ENCODE results near the gene TRAPPC3.

The TRAPPC3 gene

GRCh38 chr1:36134505-36135329 lies 14.6 kb downstream of the TRAPPC3 start:
- CTCF ChIA-PET, result interaction anchor here (0.6 to 5.3 kb wide), 21 partner anchors 10 to 562 kb away, joined by 3 to 127 read pairs (median 4); partner anchors contain the start of genes TFAP2E and TRAPPC3

GRCh38 chr1:36134031-36134430 lies 15.3 kb downstream of the TRAPPC3 start:
- Mint-ChIP-seq H3K4me3 (no peak overlapping the region), H3K36me3 (peaks cover 11% of the 10 kb centered on the region), H3K27me3 (no peaks in the 10 kb centered on the region), H3K27ac (no peak overlapping the region), H3K9me3 (no peaks in the 10 kb centered on the region), H3K4me1 (peaks cover 8% of the 10 kb centered on the region)
- no peak for DNase-seq
- CTCF ChIA-PET, result interaction anchor here (0.6 to 5.3 kb wide), 16 partner anchors 8 to 561 kb away, joined by 3 to 127 read pairs (median 5); partner anchors contain the start of genes TFAP2E and TRAPPC3

More at GRCh38 chr1:36134505-36135329, 14.6 kb downstream of the TRAPPC3 start:
- no peak overlapping the region for H3K27ac Mint-ChIP-seq
- peaks cover 8% of the 10 kb centered on the region for H3K4me1 Mint-ChIP-seq
- peaks cover 16% of the 10 kb centered on the region for H3K36me3 Mint-ChIP-seq
- H3K27me3 Mint-ChIP-seq, result no peaks in the 10 kb centered on the region
- no peaks in the 10 kb centered on the region for H3K9me3 Mint-ChIP-seq
- peak; percentile 57 for DNase-seq
- no peak overlapping the region for H3K4me3 Mint-ChIP-seq

- no peak for DNase-seq
- peaks cover 8% of the 10 kb centered on the region for H3K4me1 Mint-ChIP-seq
- CTCF ChIA-PET, result interaction anchor here (0.7 to 5.3 kb wide), 11 partner anchors 9 to 55 kb away, joined by 3 to 127 read pairs (median 8); partner anchors contain the start of gene TRAPPC3
- peaks cover 2% of the 10 kb centered on the region for H3K27me3 Mint-ChIP-seq
- no peaks in the 10 kb centered on the region for H3K9me3 Mint-ChIP-seq
- H3K27ac Mint-ChIP-seq, result no peak overlapping the region
- H3K36me3 Mint-ChIP-seq, result peaks cover 9% of the 10 kb centered on the region
- H3K4me3 Mint-ChIP-seq, result no peak overlapping the region
Measured at GRCh38 chr1:36133484-36133883, 15.8 kb downstream of the TRAPPC3 start.

DNA sequence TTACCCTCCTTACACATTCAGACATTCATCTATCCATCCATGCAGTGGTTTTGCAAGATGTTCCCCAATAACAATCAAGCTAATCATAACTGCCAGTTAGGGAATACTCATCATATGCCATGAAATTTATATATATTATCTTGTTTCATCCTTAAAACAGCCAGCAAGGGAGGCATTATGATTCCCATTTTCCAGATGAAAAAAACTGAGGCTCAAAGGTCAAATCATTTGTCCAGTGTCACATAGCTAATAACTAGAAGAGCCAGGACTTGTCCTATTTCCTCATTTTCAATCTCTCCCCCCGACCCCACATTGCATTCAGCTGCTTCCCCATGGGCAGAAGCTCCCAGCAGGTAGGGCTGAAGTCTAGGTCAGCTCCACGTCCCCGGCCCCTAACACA lies 17.3 kb downstream of the TRAPPC3 start:
- CTCF ChIA-PET, result interaction anchor here (0.7 to 5.3 kb wide), 3 partner anchors 29 to 57 kb away, joined by 3 to 127 read pairs (median 4); no protein-coding TSS in a partner anchor
- H3K9me3 Mint-ChIP-seq, result no peaks in the 10 kb centered on the region
- peaks cover 8% of the 10 kb centered on the region for H3K4me1 Mint-ChIP-seq
- peaks cover 12% of the 10 kb centered on the region for H3K27me3 Mint-ChIP-seq
- H3K27ac Mint-ChIP-seq, result no peak overlapping the region
- no peak for DNase-seq
- H3K36me3 Mint-ChIP-seq, result no peaks in the 10 kb centered on the region
- no peak overlapping the region for H3K4me3 Mint-ChIP-seq

DNA sequence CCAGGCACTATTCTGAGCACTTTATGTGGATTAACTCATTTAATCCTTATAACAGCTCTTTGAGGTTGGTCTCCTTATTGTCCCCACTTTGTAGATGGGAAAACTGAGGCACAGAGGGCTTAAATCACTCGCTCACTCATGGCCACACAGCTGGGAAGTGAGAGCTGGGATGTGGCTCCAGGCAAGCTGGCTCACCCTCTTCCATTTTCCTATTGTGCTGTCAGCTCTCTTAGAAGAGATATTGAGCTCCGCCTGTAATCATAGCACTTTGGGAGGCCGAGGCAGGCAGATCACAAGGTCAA lies 20.4 kb downstream of the TRAPPC3 start:
- CTCF ChIA-PET, result interaction anchor here (0.7 to 1.6 kb wide), 3 partner anchors 12 to 28 kb away, joined by 3 to 4 read pairs (median 3); no protein-coding TSS in a partner anchor
- H3K27ac Mint-ChIP-seq, result no peak overlapping the region

GRCh38 chr1:36128126-36128904 lies 21.0 kb downstream of the TRAPPC3 start:
- peaks cover 45% of the 10 kb centered on the region for H3K27me3 Mint-ChIP-seq
- H3K4me3 Mint-ChIP-seq, result no peak overlapping the region
- H3K9me3 Mint-ChIP-seq, result no peaks in the 10 kb centered on the region
- no peak for DNase-seq
- no peaks in the 10 kb centered on the region for H3K36me3 Mint-ChIP-seq
- CTCF ChIA-PET, result interaction anchor here (0.7 to 1.6 kb wide), 3 partner anchors 11 to 27 kb away, joined by 3 to 4 read pairs (median 3); no protein-coding TSS in a partner anchor
- no peak overlapping the region for H3K27ac Mint-ChIP-seq
- H3K4me1 Mint-ChIP-seq, result peaks cover 6% of the 10 kb centered on the region

More for the DNA sequence above, 20.4 kb downstream of the TRAPPC3 start:
- DNase-seq, result no peak
- no peaks in the 10 kb centered on the region for H3K36me3 Mint-ChIP-seq
- no peak overlapping the region for H3K4me3 Mint-ChIP-seq
- peaks cover 40% of the 10 kb centered on the region for H3K27me3 Mint-ChIP-seq
- peaks cover 4% of the 10 kb centered on the region for H3K4me1 Mint-ChIP-seq
- no peaks in the 10 kb centered on the region for H3K9me3 Mint-ChIP-seq

GRCh38 chr1:36126797-36127500 lies 22.3 kb downstream of the TRAPPC3 start:
- CTCF ChIA-PET, result no interaction called here
- Mint-ChIP-seq H3K9me3 (no peaks in the 10 kb centered on the region), H3K4me1 (peaks cover 11% of the 10 kb centered on the region), H3K27ac (no peak overlapping the region), H3K36me3 (no peaks in the 10 kb centered on the region), H3K27me3 (peaks cover 59% of the 10 kb centered on the region), H3K4me3 (no peak overlapping the region)
- no peak for DNase-seq

- no peak overlapping the region for H3K27ac Mint-ChIP-seq
- peaks cover 11% of the 10 kb centered on the region for H3K4me1 Mint-ChIP-seq
- H3K27me3 Mint-ChIP-seq, result peaks cover 67% of the 10 kb centered on the region
- H3K9me3 Mint-ChIP-seq, result no peaks in the 10 kb centered on the region
- CTCF ChIA-PET, result no interaction called here
- no peaks in the 10 kb centered on the region for H3K36me3 Mint-ChIP-seq
- H3K4me3 Mint-ChIP-seq, result no peak overlapping the region
- no peak for DNase-seq
Measured at GRCh38 chr1:36126005-36126716, 23.1 kb downstream of the TRAPPC3 start.

DNA sequence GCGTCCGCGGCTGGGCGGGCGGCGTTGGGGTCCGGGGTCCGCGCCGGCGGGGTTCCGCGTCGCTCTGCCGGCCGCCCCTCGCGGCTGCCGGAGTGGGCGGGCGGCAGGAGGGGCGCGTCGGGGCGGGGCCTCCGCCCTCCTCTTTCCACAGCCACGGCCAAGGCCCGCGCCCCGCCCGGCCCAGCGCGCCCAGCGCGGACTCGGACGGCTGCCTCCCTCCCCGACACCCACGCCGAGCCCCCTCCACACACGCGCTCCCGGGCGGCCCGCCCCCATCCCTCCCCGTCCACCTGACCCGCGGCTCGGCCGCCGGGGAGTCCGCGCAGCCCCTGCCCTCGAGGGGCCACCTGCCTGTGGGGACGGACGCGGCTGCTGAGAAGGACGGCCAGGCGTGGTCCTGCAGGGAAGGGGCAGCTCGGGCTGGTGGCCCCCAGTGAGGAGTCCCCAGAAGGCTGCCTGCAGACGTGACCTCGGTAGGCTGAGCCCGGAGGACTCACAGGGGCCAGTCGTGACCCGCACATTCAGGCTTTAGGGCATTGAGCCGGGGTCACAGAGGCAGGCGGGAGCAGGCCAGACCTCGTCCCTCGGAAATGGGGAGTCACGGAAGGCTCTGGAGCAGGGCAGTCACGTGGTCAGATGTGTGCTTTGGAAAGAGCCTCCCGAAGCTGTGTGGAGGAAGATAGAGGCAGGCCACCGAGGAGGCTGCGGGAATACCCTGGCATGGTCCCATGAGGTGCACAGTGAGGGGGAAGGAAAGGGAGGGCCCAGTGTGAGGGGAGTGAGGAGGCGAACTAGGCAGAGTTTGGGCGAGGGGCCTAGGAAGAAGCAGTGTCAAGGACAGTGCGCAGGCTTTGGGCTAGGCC lies 23.9 kb downstream of the TRAPPC3 start, which contains the start of gene COL8A2:
TSS of gene COL8A2 (minus strand) at position 94 of the 863 bp plus-strand sequence. CDS start 24,980 bp downstream, outside the sequence.
- CTCF ChIA-PET, result no interaction called here
- peak; percentile 25 for DNase-seq
- H3K27ac Mint-ChIP-seq, result no peak within 1 kb of the TSS
- no peaks in the 10 kb centered on the region for H3K9me3 Mint-ChIP-seq
- H3K36me3 Mint-ChIP-seq, result no peaks in the 10 kb centered on the region
- no peak within 1 kb of the TSS for H3K4me3 Mint-ChIP-seq
- peaks cover 67% of the 10 kb centered on the region for H3K27me3 Mint-ChIP-seq
- peaks cover 11% of the 10 kb centered on the region for H3K4me1 Mint-ChIP-seq

DNA sequence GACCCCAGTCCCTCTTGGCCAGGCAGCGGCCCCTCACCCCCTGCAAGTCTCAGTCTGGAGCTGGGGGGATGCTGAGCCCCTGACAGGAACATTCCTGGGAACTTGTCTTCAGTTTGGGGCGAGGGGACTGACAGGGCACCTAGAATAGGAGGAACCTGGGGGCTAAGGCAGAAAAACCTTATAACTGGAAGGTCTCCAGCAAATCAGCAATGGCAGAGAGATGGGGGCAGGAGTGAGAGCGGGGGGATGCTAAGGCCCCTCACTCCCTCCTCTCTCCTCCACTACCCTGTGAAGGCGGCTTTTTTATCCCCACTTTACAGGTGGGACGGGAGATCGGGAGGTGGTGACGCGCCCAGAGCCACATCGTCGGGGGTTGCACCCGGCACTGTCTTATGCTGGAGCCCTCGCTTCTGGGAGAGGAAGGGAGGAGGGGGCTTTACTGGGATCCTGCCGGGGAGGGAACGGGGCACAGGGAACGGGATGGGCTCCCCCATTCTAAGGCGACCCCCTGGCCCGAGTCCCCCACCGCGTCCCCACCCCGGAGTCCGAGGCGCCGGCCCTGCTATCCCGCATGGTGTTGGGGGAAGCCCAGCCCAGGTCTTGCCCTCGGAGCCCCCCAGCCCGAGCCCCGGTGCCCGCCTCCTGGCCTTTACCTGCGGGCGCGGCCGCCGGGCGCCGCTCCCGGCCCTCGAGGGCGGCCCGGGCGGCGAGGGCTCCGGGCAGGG lies 24.7 kb downstream of the TRAPPC3 start:
- Mint-ChIP-seq H3K27me3 (peaks cover 73% of the 10 kb centered on the region), H3K4me3 (no peak overlapping the region), H3K9me3 (no peaks in the 10 kb centered on the region), H3K36me3 (no peaks in the 10 kb centered on the region), H3K27ac (no peak overlapping the region), H3K4me1 (peaks cover 11% of the 10 kb centered on the region)
- DNase-seq, result no peak
- CTCF ChIA-PET, result no interaction called here

DNA sequence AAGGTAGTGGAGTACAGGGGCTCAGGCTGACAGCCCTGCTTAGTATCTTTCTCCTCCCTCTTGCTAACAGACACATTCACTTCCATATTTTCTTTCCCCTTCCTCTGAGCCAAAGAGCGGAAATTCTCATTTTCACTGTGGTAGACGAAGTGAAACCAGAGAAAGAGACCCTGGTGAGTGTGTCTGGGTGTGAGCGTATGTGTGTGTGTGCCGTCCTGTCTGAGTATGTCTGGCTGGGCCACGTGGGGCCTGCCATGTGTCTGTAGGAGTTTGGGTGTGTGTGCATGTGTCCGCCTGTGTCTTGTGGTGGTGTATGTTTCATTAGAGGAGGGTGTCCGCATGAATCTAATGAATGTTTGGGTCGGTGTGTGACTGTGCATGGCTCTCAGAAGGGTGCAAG lies 25.9 kb downstream of the TRAPPC3 start:
- CTCF ChIA-PET, result interaction anchor here (1.0 to 1.6 kb wide), 2 partner anchors 11 to 20 kb away, joined by 3 to 8 read pairs; no protein-coding TSS in a partner anchor
- no peak overlapping the region for H3K4me3 Mint-ChIP-seq
- DNase-seq, result peak; percentile 36

More for the DNA sequence above, 25.9 kb downstream of the TRAPPC3 start:
- no peaks in the 10 kb centered on the region for H3K36me3 Mint-ChIP-seq
- H3K9me3 Mint-ChIP-seq, result no peaks in the 10 kb centered on the region
- H3K27me3 Mint-ChIP-seq, result peaks cover 78% of the 10 kb centered on the region
- peaks cover 11% of the 10 kb centered on the region for H3K4me1 Mint-ChIP-seq
- H3K27ac Mint-ChIP-seq, result no peak overlapping the region
